ENCODE data around the gene HMGN4. TPM values are rescaled to one million over a fixed set of nuclear protein-coding genes. Genes with fewer than 3 reads are reported as not detected.

The HMGN4 gene
- total RNA-seq, 1 donor from 2014 or later: 81.8 TPM

DNA sequence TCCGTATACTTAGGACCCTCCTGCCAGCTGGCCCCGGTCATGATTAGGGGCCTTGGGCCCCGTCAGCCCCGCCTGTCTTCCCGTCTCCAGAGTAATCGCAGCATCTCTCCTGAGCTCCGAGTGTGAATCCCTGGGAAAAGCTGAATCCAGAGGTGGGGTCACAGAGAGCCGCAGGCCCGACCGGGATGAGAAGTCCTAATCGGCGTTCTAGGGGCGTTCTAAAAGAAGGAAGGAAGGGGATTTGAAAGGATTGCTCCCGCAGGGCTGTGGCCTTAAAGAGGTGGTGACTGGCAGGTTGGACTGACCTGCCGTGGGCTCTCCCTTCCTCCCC is 371 bp downstream of the HMGN4 start:
- Mint-ChIP-seq H3K4me1 (peaks cover 43% of the 10 kb centered on the region), H3K9me3 (peaks cover 5% of the 10 kb centered on the region), H3K27ac (peak overlapping the region; percentile 100), H3K36me3 (peaks cover 10% of the 10 kb centered on the region), H3K27me3 (ENCODE audit: insufficient read depth, low read depth) (peaks cover 15% of the 10 kb centered on the region), H3K4me3 (peak overlapping the region; percentile 99)
- peak overlapping the region; percentile 56 for H3K9ac ChIP-seq
- H3K27ac ChIP-seq: peak overlapping the region; percentile 92
- H4K20me1 ChIP-seq (ENCODE audit: low read depth): peaks cover 5% of the 10 kb centered on the region
- no peaks in the 10 kb centered on the region for H3K36me3 ChIP-seq
- peak overlapping the region; percentile 79 for H3K4me3 ChIP-seq
- peak overlapping the region; percentile 92 for H3K4me2 ChIP-seq
- H2AFZ ChIP-seq (replicated peaks): peak overlapping the region; percentile 57
- peaks cover 42% of the 10 kb centered on the region for H3K79me2 ChIP-seq (ENCODE audit: low read depth)
- peaks cover 18% of the 10 kb centered on the region for H3K4me1 ChIP-seq
- H3K9me3 ChIP-seq (ENCODE audit: low read depth): no peaks in the 10 kb centered on the region
- no peak for TF ChIP-seq EZH2phosphoT487 (IDR thresholded peaks at IDR 0.05)
- TF ChIP-seq EZH2 (IDR thresholded peaks at IDR 0.05): no peak
- TF ChIP-seq, protein P1, sequence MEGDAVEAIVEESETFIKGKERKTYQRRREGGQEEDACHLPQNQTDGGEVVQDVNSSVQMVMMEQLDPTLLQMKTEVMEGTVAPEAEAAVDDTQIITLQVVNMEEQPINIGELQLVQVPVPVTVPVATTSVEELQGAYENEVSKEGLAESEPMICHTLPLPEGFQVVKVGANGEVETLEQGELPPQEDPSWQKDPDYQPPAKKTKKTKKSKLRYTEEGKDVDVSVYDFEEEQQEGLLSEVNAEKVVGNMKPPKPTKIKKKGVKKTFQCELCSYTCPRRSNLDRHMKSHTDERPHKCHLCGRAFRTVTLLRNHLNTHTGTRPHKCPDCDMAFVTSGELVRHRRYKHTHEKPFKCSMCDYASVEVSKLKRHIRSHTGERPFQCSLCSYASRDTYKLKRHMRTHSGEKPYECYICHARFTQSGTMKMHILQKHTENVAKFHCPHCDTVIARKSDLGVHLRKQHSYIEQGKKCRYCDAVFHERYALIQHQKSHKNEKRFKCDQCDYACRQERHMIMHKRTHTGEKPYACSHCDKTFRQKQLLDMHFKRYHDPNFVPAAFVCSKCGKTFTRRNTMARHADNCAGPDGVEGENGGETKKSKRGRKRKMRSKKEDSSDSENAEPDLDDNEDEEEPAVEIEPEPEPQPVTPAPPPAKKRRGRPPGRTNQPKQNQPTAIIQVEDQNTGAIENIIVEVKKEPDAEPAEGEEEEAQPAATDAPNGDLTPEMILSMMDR (IDR thresholded peaks at IDR 0.05): no peak
- H3F3A ChIP-seq (ENCODE audit: low read depth): peaks cover 44% of the 10 kb centered on the region
- no peaks in the 10 kb centered on the region for H3K27me3 ChIP-seq
- DNase-seq (ENCODE audit: low spot score): peak; percentile 76

DNA sequence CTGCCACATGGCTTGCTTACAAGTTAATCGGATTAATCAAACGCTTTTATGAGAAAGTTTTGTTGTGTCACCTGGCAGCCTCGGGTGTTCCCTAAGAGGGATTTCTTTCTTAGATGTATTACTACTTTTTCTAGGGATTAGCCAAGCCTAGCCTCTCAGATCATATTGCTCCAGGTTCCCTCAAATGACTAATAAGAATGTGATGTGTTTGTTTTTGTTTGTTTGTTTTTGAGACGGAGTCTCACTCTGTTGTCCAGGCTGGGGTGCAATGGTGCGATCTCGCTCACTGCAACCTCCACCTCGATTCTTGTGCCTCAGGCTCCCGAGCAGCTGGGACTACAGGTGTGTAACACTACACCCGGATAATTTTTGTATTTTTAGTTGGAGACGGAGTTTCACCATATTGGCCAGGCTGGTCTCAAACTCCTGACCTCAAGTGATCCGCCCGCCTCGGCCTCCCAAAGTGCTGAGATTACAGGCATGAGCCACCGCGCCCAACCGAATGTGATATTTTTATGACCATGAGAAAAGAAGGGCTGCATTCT is 977 bp downstream of the HMGN4 start:
- Mint-ChIP-seq H3K9me3 (peaks cover 5% of the 10 kb centered on the region), H3K4me1 (peaks cover 39% of the 10 kb centered on the region), H3K27ac (peak overlapping the region; percentile 100), H3K36me3 (peaks cover 10% of the 10 kb centered on the region), H3K4me3 (peak overlapping the region; percentile 99), H3K27me3 (ENCODE audit: insufficient read depth, low read depth) (peaks cover 15% of the 10 kb centered on the region)
- Histone ChIP-seq H3K27me3 (no peaks in the 10 kb centered on the region), H2AFZ (replicated peaks) (no peak overlapping the region), H3K79me2 (ENCODE audit: low read depth) (peaks cover 42% of the 10 kb centered on the region), H3F3A (ENCODE audit: low read depth) (peaks cover 44% of the 10 kb centered on the region), H3K9me3 (ENCODE audit: low read depth) (no peaks in the 10 kb centered on the region), H3K4me2 (peak overlapping the region; percentile 92), H4K20me1 (ENCODE audit: low read depth) (peaks cover 5% of the 10 kb centered on the region), H3K36me3 (no peaks in the 10 kb centered on the region), H3K4me3 (peak overlapping the region; percentile 79), H3K27ac (peak overlapping the region; percentile 92), H3K9ac (peak overlapping the region; percentile 56), H3K4me1 (peaks cover 18% of the 10 kb centered on the region)
- TF ChIP-seq EZH2phosphoT487 (IDR thresholded peaks at IDR 0.05) (no peak), EZH2 (IDR thresholded peaks at IDR 0.05) (no peak)
- TF ChIP-seq, protein P1 (IDR thresholded peaks at IDR 0.05): no peak
- peak; percentile 66 for DNase-seq (ENCODE audit: low spot score)

DNA sequence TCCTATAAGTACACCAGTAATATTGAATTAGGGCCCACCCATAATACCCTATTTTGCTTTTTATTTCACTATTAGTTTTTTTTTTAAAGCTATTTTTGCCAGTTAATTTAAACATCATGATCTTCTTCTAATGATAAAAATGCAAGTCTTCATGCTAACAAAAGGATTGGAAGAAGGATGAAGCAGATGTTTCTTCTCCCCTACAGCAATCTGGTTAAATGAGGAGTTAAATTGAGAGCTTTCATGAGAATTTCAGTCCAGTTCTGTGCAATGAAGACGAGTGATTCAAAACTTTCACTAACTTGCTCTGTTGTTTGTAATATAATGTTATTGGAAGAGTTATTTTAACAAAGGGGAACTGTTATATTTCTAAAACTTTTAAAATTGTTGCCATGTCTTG is 3.4 kb downstream of the HMGN4 start:
- TF ChIP-seq EZH2phosphoT487 (IDR thresholded peaks at IDR 0.05) (no peak), EZH2 (IDR thresholded peaks at IDR 0.05) (no peak)
- TF ChIP-seq, protein P1 (IDR thresholded peaks at IDR 0.05): no peak
- Histone ChIP-seq H3K27me3 (no peaks in the 10 kb centered on the region), H3F3A (ENCODE audit: low read depth) (peaks cover 31% of the 10 kb centered on the region), H4K20me1 (ENCODE audit: low read depth) (peaks cover 5% of the 10 kb centered on the region), H3K4me3 (no peak overlapping the region), H3K27ac (no peak overlapping the region), H2AFZ (replicated peaks) (no peak overlapping the region), H3K9ac (no peak overlapping the region), H3K4me2 (no peak overlapping the region), H3K9me3 (ENCODE audit: low read depth) (no peaks in the 10 kb centered on the region), H3K79me2 (ENCODE audit: low read depth) (peaks cover 42% of the 10 kb centered on the region), H3K4me1 (peaks cover 5% of the 10 kb centered on the region), H3K36me3 (peaks cover 3% of the 10 kb centered on the region)
- H3K9me3 Mint-ChIP-seq: peaks cover 5% of the 10 kb centered on the region
- no peak overlapping the region for H3K27ac Mint-ChIP-seq
- no peak overlapping the region for H3K4me3 Mint-ChIP-seq
- peaks cover 31% of the 10 kb centered on the region for H3K4me1 Mint-ChIP-seq
- H3K27me3 Mint-ChIP-seq (ENCODE audit: insufficient read depth, low read depth): peaks cover 15% of the 10 kb centered on the region
- peaks cover 16% of the 10 kb centered on the region for H3K36me3 Mint-ChIP-seq
- no peak for DNase-seq (ENCODE audit: low spot score)

All from neural progenitor cell (in vitro differentiated cells).